GM18861 (cell line): ENCODE measurements around the gene ONECUT3.

Experiments used
- ATAC-seq: cut with Tn5 transposase; IDR thresholded peaks from one replicate; pipeline ENCODE4 v1.9.1; 2021; ENCODE audit not compliant: unreplicated experiment

ONECUT3 gene

GRCh38 chr19:1813192-1814182 lies 60.2 kb downstream of the ONECUT3 start:
- ATAC-seq: no peak

GRCh38 chr19:1814391-1814790 lies 61.1 kb downstream of the ONECUT3 start:
- no peak for ATAC-seq

- no peak for ATAC-seq
Observed at GRCh38 chr19:1814833-1815604, 61.7 kb downstream of the ONECUT3 start.

GRCh38 chr19:1815605-1816529 lies 62.6 kb downstream of the ONECUT3 start:
- ATAC-seq: no peak

DNA sequence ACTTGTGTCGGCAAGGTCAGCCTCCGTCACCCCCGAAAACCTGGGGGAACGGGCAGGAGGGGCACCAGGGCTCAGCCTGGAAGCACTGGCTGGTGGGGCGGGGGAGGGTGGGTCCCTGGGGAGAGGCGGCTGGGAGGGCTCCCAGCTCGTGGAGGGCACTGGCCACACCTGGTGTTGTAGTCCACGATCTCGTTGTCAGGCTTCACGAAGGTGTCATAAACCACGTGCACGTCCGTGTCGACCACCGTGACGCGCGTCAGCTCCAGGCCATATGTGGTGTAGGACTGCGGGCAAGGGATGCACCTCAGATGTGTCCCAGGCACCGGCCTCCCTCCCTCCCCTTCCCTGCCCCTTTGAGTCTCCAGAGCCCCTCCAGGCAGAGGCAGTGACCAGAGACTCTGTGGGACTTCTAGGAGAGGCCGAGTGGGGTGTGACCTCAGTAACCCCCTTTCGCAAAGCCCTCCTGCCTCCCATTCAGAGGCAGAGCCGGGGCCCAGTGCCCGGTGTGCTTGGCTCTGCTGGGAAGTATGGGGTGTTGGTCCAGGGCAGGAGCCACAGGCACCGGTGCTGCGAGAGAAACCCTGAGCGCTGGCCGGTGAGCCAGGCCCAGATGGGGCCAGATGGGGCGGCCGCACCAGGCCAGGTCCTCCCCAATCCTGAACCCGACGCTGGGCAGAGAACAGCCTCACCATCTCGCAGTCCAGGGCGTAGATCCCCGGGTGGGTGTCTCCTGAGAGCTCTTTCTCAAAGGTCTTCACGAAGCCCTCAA lies 63.4 kb downstream of the ONECUT3 start:
- ATAC-seq: no peak

GRCh38 chr19:1817553-1818179 lies 64.4 kb downstream of the ONECUT3 start:
- ATAC-seq: no peak

GRCh38 chr19:1818549-1819195 lies 65.4 kb downstream of the ONECUT3 start:
- ATAC-seq: no peak

GRCh38 chr19:1819341-1820255 lies 66.3 kb downstream of the ONECUT3 start:
- ATAC-seq: no peak

DNA sequence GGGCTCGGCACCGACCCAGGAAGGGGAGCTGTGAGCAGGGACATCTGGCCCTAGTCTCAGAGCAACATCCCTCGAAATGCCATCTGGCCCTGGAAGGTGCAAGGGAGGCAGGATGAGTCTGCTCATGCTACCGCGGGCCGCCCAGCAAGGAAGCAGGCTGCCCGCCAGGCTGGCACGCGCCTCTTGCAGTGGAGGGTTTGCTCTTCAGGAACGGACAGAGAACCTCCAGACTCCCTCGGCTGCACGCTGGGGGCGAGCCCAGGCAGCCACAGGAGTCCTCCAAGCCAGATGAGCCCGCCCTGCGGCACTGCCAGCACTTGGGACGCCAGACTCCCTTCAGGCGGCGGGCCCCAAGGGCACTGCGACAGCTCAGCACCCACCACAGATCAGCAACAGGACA lies 68.9 kb downstream of the ONECUT3 start:
- no peak for ATAC-seq

DNA sequence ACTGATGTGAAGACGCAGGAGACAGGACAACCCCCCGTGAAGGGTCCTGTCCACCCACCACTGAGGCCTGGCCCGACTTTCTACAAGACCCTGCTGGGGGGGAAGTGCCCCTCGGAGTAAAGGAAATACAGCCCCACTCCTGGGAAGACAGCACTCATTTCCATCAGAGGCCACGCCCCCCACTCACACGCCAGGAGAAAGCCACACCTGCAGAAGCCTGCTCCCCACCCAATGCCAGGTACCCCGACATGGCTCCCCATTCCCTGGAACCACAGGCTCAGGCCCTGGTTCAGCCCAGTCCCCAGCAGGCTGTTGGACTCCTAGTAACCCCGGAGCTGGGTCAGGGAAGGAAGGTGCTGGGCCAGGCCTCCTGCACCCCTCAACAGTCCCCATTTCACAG lies 69.7 kb downstream of the ONECUT3 start:
- no peak for ATAC-seq

GRCh38 chr19:1823539-1824251 lies 70.4 kb downstream of the ONECUT3 start:
- ATAC-seq: no peak

DNA sequence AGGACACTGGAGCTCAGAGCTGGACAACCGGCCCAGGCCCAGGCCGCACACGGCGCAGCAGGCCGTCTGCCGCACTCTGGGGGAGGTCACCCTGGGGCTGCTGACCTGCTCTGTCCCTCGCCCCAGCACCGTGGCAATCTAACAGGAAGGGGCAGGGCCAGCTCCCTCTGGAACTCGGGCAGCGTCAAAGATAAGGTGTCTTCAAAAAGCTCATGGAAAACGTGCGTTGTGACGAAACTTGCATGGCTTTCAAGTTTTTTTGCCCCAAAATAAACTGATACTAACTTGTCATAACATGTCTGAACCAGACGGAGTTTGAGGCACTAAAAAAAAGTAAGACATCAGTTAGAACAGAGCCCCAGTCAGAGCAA lies 70.9 kb downstream of the ONECUT3 start:
- ATAC-seq: no peak

GRCh38 chr19:1825909-1826556 lies 72.7 kb downstream of the ONECUT3 start:
- ATAC-seq: no peak

DNA sequence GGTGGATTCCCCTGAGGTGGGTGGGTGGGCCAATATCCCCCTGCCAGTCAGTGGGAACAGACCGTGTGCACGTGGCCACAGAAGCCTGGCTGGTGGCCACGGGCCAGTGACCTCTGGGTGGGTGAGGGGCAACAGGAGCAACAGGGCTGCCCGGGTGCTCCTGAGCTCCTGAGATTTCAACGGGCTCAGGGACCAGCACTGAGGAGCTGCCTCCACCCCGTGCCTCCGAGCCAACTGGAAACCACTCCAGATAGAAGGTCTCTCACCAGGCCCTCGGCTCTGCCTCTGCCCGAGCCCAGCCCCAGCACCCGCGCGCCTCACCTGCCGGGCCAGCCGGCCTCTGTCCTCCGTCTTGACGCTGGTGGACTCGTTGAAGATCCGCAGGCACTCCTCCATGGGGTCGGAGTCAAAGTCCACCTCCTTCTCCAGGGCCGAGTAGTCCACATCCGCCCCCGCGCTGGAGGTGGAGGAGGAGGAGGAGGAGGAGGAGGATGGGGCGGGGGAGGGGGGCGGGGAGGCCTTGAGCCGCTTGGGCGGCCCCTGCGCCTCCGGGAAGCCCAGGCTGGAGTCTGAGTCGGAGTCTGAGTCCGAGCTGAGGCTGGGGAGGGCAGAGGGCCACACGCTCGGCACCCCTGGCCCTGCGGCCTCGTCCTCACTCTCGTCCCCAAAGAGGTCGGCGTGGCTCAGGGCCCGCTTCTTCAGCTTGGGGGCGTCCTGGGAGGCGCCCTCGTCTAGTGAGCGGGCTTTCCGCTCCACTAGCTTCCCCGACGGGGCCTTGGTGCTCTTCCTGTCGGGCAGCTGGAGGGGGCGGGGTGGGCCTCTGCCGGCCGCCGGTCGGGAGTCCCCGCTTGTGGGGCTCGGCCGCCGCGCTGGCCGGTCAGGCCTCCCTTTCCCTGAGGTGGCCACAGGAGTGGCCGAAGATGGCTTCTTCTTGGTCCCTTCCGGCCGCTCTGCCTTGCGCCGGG lies 73.5 kb downstream of the ONECUT3 start:
- no peak for ATAC-seq

GRCh38 chr19:1827566-1828278 lies 74.4 kb downstream of the ONECUT3 start:
- no peak for ATAC-seq
